Renal cortical epithelial cell (primary cell): Measurements from ENCODE around the gene TMPRSS11A. TPM values are rescaled to one million over a fixed set of nuclear protein-coding genes. Genes with fewer than 3 reads are reported as not detected.

Experiments
- DNase-seq: peaks from one replicate; pipeline ENCODE4 v3.0.0-alpha.2; 2011; ENCODE audit warnings: low read depth
- total RNA-seq: library from RNA; depleted of rRNA; stranded (reverse); fragments of >200 nt; gene quantifications from 2 replicates; pipeline ENCODE4 v1.2.3, GENCODE V29; 2014

Gene TMPRSS11A
- total RNA-seq, 1 donor from 2014 or later, result 0.05 TPM

DNA sequence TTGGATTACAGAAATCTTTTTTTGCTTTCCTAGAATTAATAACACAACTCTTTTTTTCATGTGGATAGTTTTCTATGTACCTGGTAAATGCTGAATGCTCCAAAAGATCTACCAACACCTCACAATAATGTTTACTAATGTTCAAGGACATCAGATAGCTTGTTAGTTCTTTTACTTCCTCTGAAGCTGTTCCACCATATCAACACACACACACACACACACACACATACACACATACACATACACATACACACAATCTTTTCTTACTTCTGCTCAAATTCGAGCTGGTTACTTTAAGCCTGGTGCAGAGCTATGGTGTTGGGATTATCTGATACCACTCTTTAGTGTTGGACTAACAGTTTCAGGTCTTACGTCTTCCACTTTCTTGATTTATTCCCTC lies 51.2 kb downstream of the TMPRSS11A start:
- no peak for DNase-seq

DNA sequence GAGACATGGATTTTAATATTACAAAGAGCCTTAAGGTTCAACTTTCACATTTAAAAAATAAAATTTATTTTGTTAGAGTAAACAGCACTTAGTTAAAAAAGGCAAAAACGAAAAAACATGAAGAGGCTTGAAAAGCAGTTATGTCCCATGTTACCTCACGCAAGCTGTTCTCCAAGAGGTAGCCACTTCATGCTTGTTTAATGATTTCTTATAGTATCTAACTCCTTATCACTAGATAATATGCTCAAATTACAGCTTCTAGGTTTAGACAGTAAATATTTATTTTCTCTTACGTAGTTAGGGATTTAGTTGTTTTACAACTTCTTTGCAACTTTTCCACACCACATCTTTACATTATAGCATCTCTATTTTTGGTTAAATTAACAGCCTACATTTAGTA lies 51.7 kb downstream of the TMPRSS11A start:
- no peak for DNase-seq

GRCh38 chr4:67911141-67911540 lies 52.2 kb downstream of the TMPRSS11A start:
- DNase-seq, result no peak

DNA sequence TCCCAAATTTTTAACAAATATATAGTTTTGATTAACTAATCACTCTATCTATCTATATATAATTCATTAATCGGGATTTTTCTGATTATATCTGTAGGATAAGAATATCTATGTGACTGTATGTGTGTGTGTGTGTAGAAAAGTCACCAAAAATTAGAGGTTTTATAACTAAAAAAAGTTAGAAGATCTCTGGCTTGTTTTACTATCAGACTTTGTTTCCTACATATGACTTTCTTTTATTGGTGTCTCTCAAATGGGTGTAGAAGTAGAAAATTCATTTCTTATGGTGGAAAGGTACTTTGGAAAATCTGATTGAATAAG lies 52.7 kb downstream of the TMPRSS11A start:
- no peak for DNase-seq

GRCh38 chr4:67909905-67910584 lies 53.2 kb downstream of the TMPRSS11A start:
- peak; percentile 19 for DNase-seq

- no peak for DNase-seq
Observed at GRCh38 chr4:67907650-67908049, 55.6 kb downstream of the TMPRSS11A start.

DNA sequence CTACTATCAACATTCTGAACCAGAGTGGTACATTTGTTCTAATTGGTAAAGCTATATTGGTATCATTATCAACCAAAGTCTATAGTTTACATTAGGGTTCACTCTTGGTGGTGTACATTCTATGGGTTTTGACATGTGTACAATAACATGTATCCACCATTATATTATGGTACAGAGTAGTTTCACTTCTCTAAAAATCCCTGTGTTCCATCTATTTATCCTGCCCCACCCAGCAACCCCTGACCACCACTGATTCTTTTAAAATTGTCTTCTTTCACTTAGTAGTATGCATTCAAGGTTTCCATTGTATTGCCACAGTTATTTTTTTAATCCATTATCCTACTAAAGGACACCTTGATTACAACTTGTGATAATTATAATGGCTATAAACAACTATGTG lies 64.2 kb downstream of the TMPRSS11A start:
- no peak for DNase-seq

- no peak for DNase-seq
Observed at GRCh38 chr4:67897686-67898085, 65.6 kb downstream of the TMPRSS11A start.

DNA sequence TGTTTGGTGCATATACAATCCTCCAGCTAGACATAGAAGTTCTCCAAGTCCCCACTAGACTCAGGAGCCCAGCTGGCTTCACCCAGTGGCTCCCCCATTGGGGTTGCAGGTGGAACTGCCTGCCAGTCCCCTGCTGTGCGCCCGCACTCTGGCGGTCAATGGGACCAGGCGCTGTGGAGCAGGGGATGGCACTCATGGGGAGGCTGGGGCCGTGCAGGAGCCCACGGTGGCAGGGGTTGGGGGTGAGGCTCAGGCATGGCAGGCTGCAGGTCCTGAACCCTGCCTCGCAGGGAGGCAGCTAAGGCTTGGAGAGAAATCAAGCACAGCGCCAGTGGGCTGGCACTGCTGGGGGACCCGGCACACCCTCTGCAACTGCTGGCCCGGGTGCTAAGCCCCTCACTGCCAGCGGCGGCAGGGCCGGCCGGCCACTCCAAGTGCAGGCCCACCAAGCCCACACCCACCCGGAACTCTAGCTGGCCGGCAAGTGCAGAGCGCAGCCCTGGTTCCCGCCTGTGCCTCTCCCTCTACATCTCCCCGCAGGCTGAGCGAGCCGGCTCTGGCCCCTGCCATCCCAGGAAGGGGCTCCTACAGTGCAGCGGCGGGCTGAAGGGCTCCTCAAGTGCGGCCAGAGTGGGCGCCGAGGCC lies 66.8 kb downstream of the TMPRSS11A start:
- DNase-seq, result no peak

GRCh38 chr4:67894659-67895058 lies 68.6 kb downstream of the TMPRSS11A start:
- DNase-seq, result no peak

GRCh38 chr4:67892905-67893304 lies 70.4 kb downstream of the TMPRSS11A start:
- no peak for DNase-seq

DNA sequence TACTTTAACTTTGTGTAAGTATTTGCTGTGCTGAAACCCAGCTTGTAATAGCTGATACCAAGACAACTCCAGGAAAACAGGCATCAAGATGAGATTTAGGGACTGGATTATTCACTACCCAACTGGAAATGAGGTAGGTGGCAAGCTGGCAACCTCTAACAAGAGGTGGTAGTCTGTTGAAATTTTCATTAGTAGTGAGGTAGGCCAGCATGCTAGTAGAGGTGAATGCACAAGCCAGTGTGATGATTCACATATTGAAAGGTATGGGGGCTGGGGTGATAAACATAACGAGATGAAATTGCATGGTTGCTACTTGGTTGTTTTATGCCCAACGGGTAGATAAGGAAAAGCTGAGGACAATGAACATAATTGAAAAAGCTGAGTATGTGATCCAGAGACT lies 71.0 kb downstream of the TMPRSS11A start:
- peak; percentile 16 for DNase-seq

GRCh38 chr4:67891645-67892044 lies 71.6 kb downstream of the TMPRSS11A start:
- DNase-seq, result no peak

- DNase-seq, result peak; percentile 28
Observed at GRCh38 chr4:67886281-67886680, 77.0 kb downstream of the TMPRSS11A start.

GRCh38 chr4:67885762-67886161 lies 77.5 kb downstream of the TMPRSS11A start:
- DNase-seq, result peak; percentile 85

DNA sequence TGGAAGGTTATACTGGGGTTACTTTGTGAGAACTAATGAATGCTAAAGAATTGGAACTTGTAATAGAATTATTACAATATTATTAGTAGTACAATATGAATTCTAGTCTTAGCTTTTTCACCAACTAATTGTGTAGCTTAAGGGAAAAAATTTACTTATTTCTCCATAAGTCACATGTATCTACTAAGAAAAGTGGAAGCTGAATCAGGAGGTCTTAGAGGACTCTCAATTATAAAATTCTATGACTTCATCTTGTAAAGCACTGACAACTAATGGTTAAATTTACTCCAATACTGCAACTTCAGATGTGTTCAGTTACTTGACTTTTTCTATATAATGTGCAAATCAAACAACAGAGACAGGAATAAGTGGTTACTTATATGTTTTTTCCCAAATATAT lies 78.6 kb downstream of the TMPRSS11A start:
- no peak for DNase-seq

GRCh38 chr4:67883902-67884301 lies 79.4 kb downstream of the TMPRSS11A start, which contains the start of gene TMPRSS11D:
Gene TMPRSS11D (minus strand): TSS chr4:67884002. CDS start chr4:67883933, 69 bp downstream.
- no peak for DNase-seq

DNA sequence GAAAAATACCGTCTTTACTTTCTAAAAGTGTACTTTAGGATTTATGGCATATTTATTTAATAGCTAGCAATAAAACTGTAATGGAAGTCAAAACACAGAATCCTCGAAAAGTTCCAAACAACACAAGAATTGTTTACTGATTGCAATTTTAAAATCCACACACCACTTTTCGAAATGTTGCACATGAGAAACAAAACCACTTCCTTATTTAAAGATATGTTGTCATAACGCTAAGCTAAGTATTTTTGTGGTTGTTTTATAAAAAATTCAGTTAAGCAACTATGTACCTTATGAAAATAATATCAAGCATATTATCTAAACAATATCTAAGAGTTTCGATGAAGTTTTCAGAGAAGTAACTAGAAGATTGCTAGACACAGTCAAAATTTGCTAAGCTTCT lies 79.8 kb downstream of the TMPRSS11A start:
- DNase-seq, result no peak

- no peak for DNase-seq
Observed at GRCh38 chr4:67880866-67881610, 82.3 kb downstream of the TMPRSS11A start.

DNA sequence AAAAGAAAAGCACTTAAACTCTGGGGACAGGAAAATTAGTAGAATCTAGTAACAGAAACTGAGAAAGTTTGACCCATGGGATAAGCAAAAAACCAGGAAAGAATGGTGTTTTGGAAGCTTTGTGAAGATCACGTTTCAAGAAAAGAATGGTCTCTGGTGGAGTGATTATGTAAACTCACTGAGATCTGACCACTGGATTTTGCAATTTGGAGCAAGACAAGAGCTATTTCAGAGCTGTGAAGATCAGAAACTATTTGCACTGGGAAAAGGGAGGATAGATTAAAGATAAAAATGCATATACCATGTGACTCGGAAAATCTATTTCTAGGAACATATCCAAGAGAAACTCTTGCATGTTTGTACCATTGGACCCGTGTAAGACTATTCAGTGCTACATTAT lies 83.8 kb downstream of the TMPRSS11A start:
- no peak for DNase-seq

DNA sequence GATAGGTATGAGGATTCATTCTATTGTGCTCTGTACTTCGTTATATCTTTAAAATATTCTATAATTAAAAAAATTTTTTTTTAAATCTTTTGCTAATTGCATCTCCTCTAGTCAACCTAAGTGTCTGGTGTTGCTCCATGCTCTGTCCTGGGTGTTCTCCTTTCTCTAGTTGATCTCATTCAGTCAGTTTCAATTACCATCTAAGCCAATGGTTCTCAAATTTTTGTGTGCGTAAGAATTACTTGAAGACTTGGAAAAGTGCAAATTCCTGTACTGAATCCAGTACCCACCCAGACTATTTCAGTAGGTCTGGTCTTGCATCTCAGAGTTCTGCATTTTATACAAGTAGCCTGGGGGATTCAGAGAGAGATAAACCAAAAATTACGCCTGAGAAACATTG lies 86.2 kb downstream of the TMPRSS11A start:
- DNase-seq, result no peak

- no peak for DNase-seq
Observed at GRCh38 chr4:67874986-67875385, 88.3 kb downstream of the TMPRSS11A start.

GRCh38 chr4:67873116-67873515 lies 90.2 kb downstream of the TMPRSS11A start:
- no peak for DNase-seq
